Epithelial cell of proximal tubule (primary cell): ENCODE results near the gene NELL2. TPM values are rescaled to one million over a fixed set of nuclear protein-coding genes. Genes with fewer than 3 reads are reported as not detected.

Source experiments
- DNase-seq: peaks from one replicate; pipeline ENCODE4 v3.0.0-alpha.2; 2011; ENCODE audit warnings: low read depth
- H3K4me3 ChIP-seq: 2 replicates; pipeline ENCODE4 v1.5.1; 2011; ENCODE audit warnings: low read depth, mild to moderate bottlenecking, low read length
- total RNA-seq: library from RNA; depleted of rRNA; stranded (reverse); fragments of >200 nt; gene quantifications from 2 replicates; pipeline ENCODE4 v1.2.3, GENCODE V29; 2015
- TF ChIP-seq, protein P1 (sequence below): conservative IDR thresholded peaks from 2 replicates; pipeline ENCODE4 v1.5.1; 2012; ENCODE audit warnings: low read depth, mild to moderate bottlenecking, low read length

NELL2 gene
- total RNA-seq, 1 donor from 2014 or later: 0.46 TPM

DNA sequence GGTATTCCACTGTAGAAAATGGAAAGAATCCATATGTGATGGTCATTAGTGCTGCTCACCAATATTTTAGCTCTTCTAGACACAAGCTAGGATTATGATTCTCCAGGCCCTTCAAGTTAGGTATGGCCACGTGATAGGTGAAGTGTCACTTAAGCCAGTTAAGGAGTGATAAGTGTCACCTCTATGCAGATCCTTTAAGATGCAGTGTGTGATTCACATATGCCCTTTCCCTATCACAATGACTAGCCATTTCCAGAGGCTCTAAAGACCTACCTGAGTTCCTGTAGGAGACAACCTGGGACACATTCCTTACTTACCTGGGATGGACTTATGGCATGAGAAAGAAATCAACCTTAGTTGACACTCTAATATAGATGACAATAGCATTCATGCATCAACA, 343.2 kb downstream of the NELL2 start:
- H3K4me3 ChIP-seq: no peak overlapping the region
- TF ChIP-seq, protein P1, sequence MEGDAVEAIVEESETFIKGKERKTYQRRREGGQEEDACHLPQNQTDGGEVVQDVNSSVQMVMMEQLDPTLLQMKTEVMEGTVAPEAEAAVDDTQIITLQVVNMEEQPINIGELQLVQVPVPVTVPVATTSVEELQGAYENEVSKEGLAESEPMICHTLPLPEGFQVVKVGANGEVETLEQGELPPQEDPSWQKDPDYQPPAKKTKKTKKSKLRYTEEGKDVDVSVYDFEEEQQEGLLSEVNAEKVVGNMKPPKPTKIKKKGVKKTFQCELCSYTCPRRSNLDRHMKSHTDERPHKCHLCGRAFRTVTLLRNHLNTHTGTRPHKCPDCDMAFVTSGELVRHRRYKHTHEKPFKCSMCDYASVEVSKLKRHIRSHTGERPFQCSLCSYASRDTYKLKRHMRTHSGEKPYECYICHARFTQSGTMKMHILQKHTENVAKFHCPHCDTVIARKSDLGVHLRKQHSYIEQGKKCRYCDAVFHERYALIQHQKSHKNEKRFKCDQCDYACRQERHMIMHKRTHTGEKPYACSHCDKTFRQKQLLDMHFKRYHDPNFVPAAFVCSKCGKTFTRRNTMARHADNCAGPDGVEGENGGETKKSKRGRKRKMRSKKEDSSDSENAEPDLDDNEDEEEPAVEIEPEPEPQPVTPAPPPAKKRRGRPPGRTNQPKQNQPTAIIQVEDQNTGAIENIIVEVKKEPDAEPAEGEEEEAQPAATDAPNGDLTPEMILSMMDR: no peak
- no peak for DNase-seq

DNA sequence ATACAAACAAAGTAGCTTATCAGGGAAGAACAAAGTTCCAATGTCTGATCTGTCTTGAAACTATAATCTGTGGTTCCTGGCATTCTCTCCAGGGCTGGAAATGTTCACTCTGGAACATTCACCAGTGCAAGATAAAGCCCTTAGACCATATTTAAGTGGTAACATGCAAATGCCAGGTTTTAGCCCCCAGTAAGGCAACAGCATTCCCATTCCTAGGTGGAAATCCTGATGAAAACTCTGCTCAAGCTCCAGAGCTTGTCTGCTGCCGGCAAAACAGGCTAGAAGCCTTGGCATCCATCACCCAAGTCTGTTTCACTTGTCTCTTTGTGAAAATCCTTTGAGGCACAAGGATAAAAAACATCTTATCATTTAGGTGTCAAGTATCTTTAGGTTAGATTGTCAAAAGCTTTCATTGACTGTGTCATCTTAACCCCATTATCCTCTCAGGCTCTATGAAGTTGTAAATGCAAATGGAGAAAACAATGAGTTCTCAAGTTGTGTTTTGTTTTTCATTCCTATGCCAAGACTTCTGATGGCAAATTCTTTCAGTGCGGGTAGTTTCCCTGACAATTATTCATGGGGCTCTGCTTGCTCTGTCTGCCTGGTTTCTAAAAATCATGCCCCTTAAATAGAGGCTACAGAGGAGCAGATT, 344.7 kb downstream of the NELL2 start:
- H3K4me3 ChIP-seq: no peak overlapping the region
- TF ChIP-seq, protein P1: no peak
- no peak for DNase-seq

DNA sequence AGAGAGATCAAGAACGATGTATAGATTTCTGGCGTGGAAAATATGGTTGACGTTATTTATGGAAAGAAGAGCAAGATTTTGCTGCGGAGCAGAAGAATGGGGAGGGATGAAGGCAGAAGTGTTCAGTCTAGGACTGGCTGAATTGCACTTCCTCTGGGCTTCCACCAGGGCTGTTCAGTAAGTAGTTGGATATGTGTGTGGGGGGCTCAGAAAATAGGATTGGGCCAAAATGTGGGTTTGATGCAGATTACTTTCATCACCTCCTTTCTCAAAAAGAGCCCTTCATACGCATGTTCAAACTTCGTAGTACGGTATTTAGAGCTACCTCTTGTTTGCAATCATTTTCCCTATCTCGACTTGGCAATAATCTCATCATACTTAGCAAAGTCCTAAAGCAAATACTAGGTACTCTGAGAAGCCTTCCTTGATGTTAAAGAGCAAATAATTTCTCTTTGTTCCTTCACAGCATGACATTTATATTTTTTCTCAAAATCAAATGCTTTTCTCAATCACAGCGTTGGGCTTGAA, 349.4 kb downstream of the NELL2 start:
- H3K4me3 ChIP-seq: no peak overlapping the region
- no peak for DNase-seq
- TF ChIP-seq, protein P1: peak; percentile 20

DNA sequence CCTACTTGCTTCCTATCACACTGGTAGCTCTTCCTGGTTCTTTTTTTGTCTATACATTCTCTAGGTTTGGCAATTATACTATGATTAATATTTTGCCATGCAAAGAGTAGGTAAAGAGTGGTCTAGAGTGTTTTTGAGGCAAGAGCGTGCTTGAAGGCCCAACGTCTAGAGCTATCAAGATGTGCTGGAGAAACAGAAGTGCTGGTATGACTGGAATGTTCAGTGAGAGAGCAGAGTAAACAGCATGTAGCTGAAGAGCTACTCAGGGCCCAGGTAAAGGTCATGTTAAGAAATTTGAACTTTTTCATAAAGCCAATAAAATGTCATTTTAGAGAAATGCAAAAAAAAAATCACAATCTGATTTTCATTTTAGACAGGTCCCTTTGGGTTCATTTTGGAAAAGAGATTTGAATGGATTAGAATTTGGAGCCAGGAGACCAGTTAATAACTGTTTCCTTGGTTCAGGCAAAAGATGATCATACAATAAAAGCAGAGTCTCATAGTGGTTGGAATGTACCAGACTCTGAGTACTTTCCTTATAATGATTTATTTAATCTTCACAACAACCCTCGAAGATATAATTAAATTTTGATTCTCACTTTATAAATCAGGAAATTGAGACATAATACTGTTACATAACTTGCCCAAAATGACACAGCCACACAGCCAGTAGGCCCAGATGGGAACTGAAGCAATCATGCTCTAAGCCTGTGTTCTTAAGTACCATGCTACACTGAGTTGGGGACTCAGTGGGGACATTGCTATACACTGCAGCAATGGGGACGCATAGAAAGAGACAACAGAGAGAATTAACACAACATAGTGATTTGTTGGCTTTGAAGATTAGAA, 350.1 kb downstream of the NELL2 start:
- no peak overlapping the region for H3K4me3 ChIP-seq
- DNase-seq: no peak
- TF ChIP-seq, protein P1: no peak

DNA sequence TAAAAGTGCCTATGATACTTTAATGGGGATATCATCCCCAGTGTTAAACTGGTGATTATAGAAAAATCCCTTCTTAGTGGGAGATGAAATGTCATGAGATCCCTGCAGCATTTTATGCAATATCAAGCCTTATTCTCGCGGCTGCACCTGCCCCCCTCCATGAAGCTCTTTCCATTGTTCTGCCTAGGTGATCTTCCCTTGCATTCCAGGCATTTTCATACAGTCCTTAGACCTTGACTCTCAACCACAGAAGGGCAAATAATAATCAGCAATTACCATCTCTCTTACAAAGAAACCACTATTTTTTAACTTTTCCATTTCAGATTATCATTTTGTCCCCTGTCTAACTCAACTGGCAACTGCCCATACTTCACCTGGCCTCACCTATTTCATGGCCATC, 352.3 kb downstream of the NELL2 start:
- DNase-seq: no peak
- H3K4me3 ChIP-seq: no peak overlapping the region
- TF ChIP-seq, protein P1: no peak

DNA sequence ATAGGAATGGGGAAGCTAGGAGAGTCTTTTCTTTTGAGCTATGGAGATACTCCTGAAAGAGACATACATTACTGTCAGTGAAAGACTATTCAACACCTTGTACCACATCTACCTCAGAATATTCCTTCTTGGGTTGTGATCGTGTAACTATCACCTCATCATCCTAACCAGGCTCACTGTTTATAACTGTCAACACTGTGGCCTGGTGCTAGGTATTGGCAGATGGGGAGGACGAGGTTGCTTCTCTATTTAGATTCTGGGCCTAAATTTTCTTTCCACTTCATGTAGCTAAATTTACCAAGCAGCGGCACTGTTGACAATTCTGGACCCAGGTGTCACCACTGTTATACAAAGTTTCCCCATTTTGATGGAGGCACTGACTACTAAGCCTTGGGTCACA, 354.4 kb downstream of the NELL2 start:
- TF ChIP-seq, protein P1: no peak
- H3K4me3 ChIP-seq: no peak overlapping the region
- no peak for DNase-seq
